HCEC 1CT (cell line): ENCODE results near the gene RNASE7.

Experiments
- DNase-seq: peaks from one replicate; pipeline ENCODE4 v3.0.0-alpha.2; 2017

RNASE7 gene

DNA sequence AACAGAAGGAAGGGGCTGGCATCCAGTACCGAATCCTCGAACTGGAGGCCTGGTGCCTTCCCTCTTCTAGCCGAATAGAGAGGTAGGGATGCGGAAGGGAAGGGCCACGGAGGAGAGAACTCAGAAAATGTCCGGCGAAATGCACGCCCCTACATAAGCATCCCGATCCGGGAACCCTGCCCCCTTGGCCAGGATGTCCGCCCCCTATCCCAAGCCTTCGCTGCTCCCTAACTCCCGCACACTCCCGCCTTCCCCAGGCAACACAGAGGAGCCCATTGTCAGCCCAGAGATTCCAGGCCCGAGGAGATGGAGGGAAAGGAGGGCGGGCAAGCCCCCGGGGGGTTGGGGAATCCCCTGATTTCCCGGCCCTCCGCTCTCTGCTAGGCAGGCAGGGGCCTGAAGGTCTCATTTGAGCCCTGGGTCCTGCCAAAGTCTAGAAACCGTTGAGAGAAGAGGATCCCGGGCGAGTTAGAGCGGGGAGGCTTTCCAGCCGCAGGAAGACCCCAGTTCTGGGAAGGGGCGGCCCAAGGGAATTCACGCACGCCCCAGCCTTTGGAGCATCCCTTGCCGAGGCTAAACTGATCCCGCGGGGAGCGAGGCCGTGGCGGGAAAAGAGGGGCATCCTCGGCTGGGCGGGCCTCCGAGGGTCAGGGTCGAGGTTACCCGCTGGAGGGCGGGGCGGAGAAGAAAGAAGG is 27.4 kb downstream of the RNASE7 start:
- DNase-seq: peak; percentile 9

DNA sequence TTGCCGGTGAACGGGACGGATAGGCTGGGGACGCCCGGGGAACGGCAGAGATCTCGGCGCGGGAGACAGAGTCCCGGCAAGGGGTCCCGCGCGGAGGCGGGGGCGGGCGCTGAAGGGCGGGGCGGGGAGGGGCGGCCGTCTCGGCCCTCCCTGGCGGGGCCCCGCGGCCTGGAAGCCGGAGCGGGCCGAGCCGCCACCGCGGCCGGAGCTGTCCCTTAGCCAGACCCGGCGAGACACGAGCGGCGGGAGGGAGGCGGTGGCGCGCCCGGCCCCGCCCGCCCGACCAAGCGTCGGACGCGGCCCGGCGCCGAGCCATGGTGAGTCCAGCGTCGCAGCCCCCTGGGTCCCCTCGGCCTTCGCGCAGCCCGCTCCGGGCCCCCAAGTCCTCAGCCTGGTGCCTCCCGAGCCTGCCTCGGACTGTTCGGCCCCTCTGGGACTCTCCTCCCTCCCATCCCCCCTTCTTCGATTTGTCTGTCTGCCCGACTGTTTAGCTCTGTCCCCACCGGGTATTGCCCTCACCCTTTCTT is 28.0 kb downstream of the RNASE7 start, which contains the start of gene ARHGEF40:
Gene ARHGEF40 (plus strand): TSS at position 222 of the 527 bp plus-strand sequence. CDS start 93 bp downstream, at position 315.
- DNase-seq: peak; percentile 40

- peak; percentile 34 for DNase-seq
Observed at GRCh38 chr14:21070610-21071224, 28.6 kb downstream of the RNASE7 start.

- peak; percentile 86 for DNase-seq
Observed at GRCh38 chr14:21071225-21072030, 29.3 kb downstream of the RNASE7 start.

GRCh38 chr14:21072031-21072473 is 29.9 kb downstream of the RNASE7 start:
- DNase-seq: peak; percentile 54

GRCh38 chr14:21072781-21073339 is 30.7 kb downstream of the RNASE7 start:
- DNase-seq: no peak

GRCh38 chr14:21073921-21074320 is 31.8 kb downstream of the RNASE7 start:
- no peak for DNase-seq

GRCh38 chr14:21074398-21075272 is 32.5 kb downstream of the RNASE7 start:
- DNase-seq: no peak

DNA sequence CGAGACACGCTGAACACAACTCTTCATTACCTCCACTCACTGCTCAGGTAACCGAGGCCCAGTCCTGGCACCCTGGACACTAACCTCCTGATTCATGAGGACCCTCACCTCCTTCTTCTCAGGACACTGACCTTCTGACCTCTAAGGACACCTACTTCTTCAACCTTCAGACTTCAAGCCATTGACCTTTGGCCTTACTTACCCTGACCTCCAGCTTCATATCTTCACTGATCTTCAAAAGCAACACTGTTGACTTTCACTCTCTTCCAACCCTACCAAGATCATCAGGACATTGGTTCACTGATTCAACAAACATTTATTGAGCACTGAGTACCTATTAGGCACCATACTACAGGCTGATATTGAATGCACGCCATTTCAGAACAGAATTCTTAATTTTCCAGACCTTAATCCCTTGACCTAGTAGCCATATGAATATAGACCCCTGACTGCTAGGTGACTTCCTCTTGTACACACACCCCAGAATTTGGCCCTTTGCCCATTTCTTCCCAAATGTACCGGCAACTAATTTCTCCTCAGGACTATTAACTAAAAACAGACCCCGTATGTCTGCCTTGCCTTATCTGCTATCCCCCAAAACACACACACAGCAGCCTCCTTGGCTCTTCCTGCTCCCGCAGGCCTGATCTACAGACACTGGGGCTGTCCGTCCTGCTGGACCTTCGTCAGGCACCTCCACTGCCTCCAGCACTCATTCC is 33.7 kb downstream of the RNASE7 start:
- no peak for DNase-seq

DNA sequence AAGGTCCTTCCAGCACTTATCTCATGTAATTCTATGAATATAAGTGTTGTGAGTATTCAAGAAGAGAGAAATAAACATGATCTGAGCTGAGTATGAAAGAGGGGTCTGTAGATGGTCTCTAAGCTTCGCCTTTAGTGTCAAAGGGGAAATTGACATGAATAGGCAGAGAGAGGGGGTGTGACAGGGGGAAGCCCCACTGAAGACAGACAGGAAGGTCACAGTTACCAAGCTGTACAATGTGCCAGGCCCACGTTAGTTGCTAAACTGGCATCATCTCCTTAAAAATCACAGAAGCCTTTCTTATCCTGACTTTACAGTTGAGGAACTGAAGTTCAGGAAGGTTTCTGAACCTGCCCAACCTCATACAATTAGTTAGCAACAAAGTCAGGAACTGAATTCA is 35.5 kb downstream of the RNASE7 start:
- no peak for DNase-seq

DNA sequence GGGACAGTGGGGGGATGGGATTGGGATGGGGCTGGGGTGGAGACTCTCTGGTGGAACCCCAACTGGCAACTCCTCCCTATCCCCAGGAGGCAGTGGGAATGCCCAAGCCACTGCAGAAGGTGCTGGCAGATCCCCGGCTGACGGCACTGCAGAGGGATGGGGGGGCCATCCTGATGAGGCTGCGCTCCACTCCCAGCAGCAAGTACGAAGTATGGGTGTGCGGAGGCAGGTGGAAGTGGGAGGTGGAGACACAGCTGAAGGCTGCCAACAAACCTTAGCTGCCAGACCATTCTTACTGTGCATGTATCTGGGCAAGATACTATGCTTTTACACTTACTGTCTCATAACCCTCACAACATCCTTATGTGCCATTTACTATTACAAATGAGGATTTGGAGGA is 36.1 kb downstream of the RNASE7 start:
- no peak for DNase-seq

- DNase-seq: no peak
Observed at GRCh38 chr14:21078726-21079125, 36.6 kb downstream of the RNASE7 start.

DNA sequence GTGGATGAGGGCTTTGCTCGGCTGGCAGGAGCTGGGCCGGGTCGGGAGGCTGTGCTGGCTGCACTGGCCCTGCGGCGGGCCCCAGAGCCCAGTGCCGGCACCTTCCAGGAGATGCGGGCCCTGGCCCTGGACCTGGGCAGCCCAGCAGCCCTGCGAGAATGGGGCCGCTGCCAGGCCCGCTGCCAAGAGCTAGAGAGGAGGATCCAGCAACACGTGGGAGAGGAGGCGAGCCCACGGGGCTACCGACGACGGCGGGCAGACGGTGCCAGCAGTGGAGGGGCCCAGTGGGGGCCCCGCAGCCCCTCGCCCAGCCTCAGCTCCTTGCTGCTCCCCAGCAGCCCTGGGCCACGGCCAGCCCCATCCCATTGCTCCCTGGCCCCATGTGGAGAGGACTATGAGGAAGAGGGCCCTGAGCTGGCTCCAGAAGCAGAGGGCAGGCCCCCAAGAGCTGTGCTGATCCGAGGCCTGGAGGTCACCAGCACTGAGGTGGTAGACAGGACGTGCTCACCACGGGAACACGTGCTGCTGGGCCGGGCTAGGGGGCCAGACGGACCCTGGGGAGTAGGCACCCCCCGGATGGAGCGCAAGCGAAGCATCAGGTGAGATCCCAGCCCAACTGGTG is 39.5 kb downstream of the RNASE7 start:
- DNase-seq: no peak

DNA sequence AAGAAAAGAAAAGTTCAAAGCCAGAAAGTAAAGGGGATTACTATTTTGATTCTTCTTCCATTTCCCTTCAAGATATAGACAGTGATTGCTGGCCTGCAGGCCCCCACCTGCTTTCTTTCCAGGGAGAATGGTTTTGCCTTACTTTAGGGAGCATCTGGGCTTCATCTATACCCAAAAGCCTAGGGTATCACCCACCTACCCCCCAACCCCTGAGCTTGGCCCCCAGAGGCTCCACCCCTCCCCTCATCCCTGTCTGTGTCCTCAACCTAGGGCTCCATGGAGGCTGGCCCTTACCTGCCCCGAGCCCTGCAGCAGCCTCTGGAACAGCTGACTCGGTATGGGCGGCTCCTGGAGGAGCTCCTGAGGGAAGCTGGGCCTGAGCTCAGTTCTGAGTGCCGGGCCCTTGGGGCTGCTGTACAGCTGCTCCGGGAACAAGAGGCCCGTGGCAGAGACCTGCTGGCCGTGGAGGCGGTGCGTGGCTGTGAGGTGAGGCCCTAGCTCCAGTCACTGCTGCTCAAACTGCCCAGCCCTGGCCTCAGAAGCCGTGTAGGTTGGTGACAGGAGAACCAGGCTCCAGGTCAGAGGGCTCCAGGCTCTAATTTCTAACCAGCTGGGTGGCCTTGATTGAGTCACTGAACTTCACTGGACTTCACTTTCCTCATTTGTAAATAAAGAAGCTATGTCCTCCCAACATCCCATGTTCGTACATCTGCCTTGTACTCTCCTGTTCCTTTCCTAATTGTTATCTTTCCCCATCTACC is 41.6 kb downstream of the RNASE7 start:
- DNase-seq: no peak

DNA sequence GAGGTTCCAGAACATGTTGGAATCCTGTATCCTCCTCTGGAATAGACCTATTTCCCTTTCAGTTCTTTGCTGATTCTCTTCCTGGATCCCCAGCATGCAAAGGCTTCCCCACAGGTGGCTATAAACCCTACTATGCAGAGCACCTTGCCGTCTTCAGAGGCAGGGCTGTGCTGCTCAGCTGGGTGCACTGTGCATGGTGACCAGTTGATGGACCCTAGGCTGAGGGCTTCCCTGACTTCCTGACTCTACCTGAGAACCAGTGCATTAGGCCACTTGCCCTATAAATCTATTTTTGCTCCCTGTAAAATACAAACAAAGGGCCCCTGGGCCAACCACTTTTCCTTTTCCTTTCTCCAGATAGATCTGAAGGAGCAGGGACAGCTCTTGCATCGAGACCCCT is 42.2 kb downstream of the RNASE7 start:
- DNase-seq: no peak

DNA sequence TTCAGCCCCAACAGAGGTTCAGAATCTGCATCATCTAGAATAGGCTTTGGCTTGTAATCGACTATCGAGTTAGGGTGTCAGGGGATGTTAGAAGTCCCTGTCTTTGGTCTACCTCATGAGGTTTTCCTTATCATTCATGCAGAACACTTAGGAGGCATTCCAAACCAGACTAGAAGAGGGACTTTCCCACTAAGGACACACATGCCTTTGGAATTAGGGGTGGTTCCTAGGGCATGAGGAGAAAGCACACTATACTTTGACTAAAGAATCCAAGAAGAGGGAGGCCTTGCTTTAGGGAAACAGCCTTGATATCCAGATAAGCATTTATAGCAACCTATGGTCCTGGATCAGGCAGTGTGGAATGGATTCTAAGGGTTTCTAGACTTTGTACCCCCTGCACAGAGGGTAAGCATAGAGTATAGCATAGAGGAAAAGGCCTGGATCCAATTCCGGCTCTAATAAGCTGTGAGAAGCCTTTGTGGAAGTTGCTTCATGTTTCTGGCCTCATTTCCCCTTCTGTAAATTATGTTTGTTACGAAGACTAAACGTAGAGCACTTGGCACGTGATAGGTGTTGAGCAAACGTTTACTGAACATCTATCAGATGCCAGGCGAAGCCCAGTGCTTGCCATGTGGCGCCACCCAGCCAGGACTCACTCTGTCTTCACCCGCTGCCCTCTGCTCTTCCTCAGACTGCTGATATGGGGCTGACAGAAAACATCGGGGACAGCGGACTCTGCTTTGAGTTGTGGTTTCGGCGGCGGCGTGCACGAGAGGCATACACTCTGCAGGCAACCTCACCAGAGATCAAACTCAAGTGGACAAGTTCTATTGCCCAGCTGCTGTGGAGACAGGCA is 43.1 kb downstream of the RNASE7 start:
- no peak for DNase-seq

DNA sequence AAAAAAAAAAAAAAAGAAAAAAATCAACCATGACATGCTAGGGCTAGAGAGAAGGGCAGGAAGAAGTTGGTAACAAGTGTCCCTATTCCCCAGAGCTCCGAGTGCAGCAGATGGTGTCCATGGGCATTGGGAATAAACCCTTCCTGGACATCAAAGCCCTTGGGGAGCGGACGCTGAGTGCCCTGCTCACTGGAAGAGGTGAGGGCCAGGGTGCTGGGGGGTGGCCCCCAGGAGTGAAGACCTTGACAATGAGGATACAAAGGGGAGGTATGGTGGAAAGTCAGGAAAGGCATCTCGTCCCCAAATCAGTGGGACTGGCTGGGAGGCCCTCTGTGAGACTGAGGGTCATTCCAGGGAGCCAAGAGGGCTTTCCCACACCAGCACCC is 44.7 kb downstream of the RNASE7 start:
- no peak for DNase-seq

DNA sequence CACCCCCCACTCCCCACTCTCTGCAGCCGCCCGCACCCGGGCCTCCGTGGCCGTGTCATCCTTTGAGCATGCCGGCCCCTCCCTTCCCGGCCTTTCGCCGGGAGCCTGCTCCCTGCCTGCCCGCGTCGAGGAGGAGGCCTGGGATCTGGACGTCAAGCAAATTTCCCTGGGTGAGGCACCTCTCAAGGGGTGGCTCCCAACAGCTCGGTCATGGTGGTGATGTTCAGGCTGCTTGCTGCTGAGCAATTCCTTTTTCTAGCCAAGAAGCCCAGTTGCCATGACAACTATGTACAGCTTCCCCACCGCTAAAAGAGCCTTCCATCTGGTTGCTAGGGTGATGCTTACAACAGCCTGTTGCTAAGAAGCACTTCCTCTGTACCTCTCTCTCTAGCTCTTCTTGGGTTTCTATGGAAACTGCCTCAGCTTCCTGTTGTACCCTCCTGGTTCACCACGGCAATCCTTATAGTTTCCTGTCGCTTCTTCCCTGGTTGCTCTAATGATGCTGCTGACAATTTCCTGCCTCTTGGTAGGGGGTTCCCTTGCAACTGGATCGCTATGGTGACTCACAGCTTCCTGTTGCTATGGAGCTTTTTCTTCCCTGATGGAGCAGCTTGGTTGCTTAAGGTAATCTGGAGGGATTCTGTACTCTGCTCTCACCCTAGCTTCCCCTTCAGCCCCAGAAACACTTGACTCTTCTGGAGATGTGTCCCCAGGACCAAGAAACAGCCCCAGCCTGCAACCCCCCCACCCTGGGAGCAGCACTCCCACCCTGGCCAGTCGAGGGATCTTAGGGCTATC is 45.3 kb downstream of the RNASE7 start:
- peak; percentile 85 for DNase-seq
